ENCODE data around the gene JPT1. TPM values are rescaled to one million over a fixed set of nuclear protein-coding genes. Genes with fewer than 3 reads are reported as not detected.

JPT1 gene
- polyA plus RNA-seq, 1 of the 3 experiments (the other 2 are of a cell fraction), result 490 TPM

- CTCF ChIA-PET, result interaction anchor here (1.0 to 3.0 kb wide), 3 partner anchors 9 to 134 kb away, joined by 3 to 43 read pairs (median 7); no protein-coding TSS in a partner anchor
- no peak overlapping the region for H3K4me3 ChIP-seq (ENCODE audit: low read depth in 2 of 2, low read length in 1 of 2)
- no peaks in the 10 kb centered on the region for H3K79me2 ChIP-seq (ENCODE audit: insufficient read depth)
- H3K4me1 ChIP-seq (ENCODE audit: control insufficient read depth in 1 of 2, insufficient read depth in 2 of 2, low read depth in 1 of 2, low read length in 1 of 2), result peaks cover 0 to 2% of the 10 kb centered on the region in 2 experiments; a peak in 1 of 4 replicates
- no peak for DNase-seq
- H4K20me1 ChIP-seq (ENCODE audit: insufficient read depth), result no peaks in the 10 kb centered on the region
- no peak overlapping the region for H3K9ac ChIP-seq
- 61% methylated on average over 14 of the region's 14 CpGs for WGBS (ENCODE audit: low lambda C conversion rate)
- no peak overlapping the region for H3K27ac ChIP-seq (ENCODE audit: low read depth in 2 of 2, low read length in 1 of 2)
- H3K4me2 ChIP-seq, result peak overlapping the region; percentile 42
- no peaks in the 10 kb centered on the region for H3K27me3 ChIP-seq (ENCODE audit: insufficient read depth)
- no peak for TF ChIP-seq IRF3 (IDR thresholded peaks at IDR 0.05; ENCODE audit: low read depth, low read length)
- no peak for TF ChIP-seq RFX5 (IDR thresholded peaks at IDR 0.05; ENCODE audit: low read length)
- no peak for TF ChIP-seq MEF2A (IDR thresholded peaks at IDR 0.05; ENCODE audit: borderline replicate concordance, low read depth)
- TF ChIP-seq MAX (IDR thresholded peaks at IDR 0.05; ENCODE audit: low read depth), result 0 out of 2 replicates have a peak, but pooled peaks have one; percentile 39
- TF ChIP-seq RAD21 (IDR thresholded peaks at IDR 0.05; ENCODE audit: low read length), result no peak
- TF ChIP-seq TEAD4 (IDR thresholded peaks at IDR 0.05; ENCODE audit: borderline replicate concordance, insufficient read depth), result peak; percentile 70
- no peak for TF ChIP-seq FOXM1 (IDR thresholded peaks at IDR 0.05; ENCODE audit: low read depth)
- TF ChIP-seq POLR2AphosphoS5 (IDR thresholded peaks at IDR 0.05; ENCODE audit: low read depth, low read length), result peak; percentile 43; the same call in 1 of the 2 replicates
- TF ChIP-seq JUND (IDR thresholded peaks at IDR 0.05), result no peak; the same call in 1 of the 2 replicates
- TF ChIP-seq EZH2phosphoT487 (IDR thresholded peaks at IDR 0.05; ENCODE audit: borderline replicate concordance, low read depth), result no peak
- no peak for TF ChIP-seq ZBTB33 (IDR thresholded peaks at IDR 0.05; ENCODE audit: borderline replicate concordance, low read depth)
- TF ChIP-seq GATA2 (CRISPR knock-in tag; IDR thresholded peaks at IDR 0.05), result no peak
- TF ChIP-seq RXRA (IDR thresholded peaks at IDR 0.05; ENCODE audit: borderline replicate concordance, low read depth), result no peak
- peak; percentile 93 for TF ChIP-seq NFIC (IDR thresholded peaks at IDR 0.05; ENCODE audit: borderline replicate concordance)
- no peak for TF ChIP-seq SIN3A (IDR thresholded peaks at IDR 0.05; ENCODE audit: borderline replicate concordance, low read depth, low read length)
- no peak for TF ChIP-seq FOXJ3 (CRISPR knock-in tag; IDR thresholded peaks at IDR 0.05)
- TF ChIP-seq USF1 (IDR thresholded peaks at IDR 0.05; ENCODE audit: borderline replicate concordance, low read depth), result no peak
- no peak for TF ChIP-seq CHD2 (IDR thresholded peaks at IDR 0.05; ENCODE audit: low read length, partially characterized antibody)
- TF ChIP-seq MXI1 (IDR thresholded peaks at IDR 0.05; ENCODE audit: low read depth, low read length), result no peak
- no peak for TF ChIP-seq NRF1 (IDR thresholded peaks at IDR 0.05; ENCODE audit: low read depth, low read length)
- TF ChIP-seq EP300 (IDR thresholded peaks at IDR 0.05; ENCODE audit: borderline replicate concordance in 1 of 2, low read depth in 1 of 2, low read length in 1 of 2), result no peak; a peak in 1 of 4 replicates
- no peaks in the 10 kb centered on the region for H3K9me2 ChIP-seq
- H3K9me3 ChIP-seq, result no peaks in the 10 kb centered on the region
- no peak overlapping the region; the same call in 1 of the 2 replicates for H2AFZ ChIP-seq (ENCODE audit: low read depth)
- H3F3A ChIP-seq (replicated peaks; ENCODE audit: insufficient read depth), result peaks cover 2% of the 10 kb centered on the region
- POLR2A ChIA-PET, result no interaction called here
- no peaks in the 10 kb centered on the region for H3K36me3 ChIP-seq (replicated peaks in 1 of 2; ENCODE audit: control insufficient read depth in 1 of 2, insufficient read depth in 2 of 2, low read length in 1 of 2)
Measured at GRCh38 chr17:75096082-75096625, 58.2 kb downstream of the JPT1 start.
